HL-60 (cell line): ENCODE results near the gene FBXL17.

Experiments
- CTCF ChIP-seq: IDR thresholded peaks from one replicate; pipeline ENCODE4 v1.5.1; 2011; ENCODE audit warnings: low read length, control low read depth, inconsistent platforms; ENCODE audit not compliant: insufficient read depth
- GABPA ChIP-seq: IDR thresholded peaks from 2 replicates; pipeline ENCODE4 v1.6.1; 2012; ENCODE audit warnings: low read depth
- POLR2AphosphoS5 ChIP-seq: IDR thresholded peaks from 2 replicates; pipeline ENCODE4 v1.6.1; 2012; ENCODE audit warnings: low read depth
- REST ChIP-seq: IDR thresholded peaks from 2 replicates; pipeline ENCODE4 v1.6.1; 2012; ENCODE audit warnings: low read depth; ENCODE audit not compliant: insufficient replicate concordance
- SPI1 ChIP-seq: IDR thresholded peaks from 2 replicates; pipeline ENCODE4 v1.6.1; 2012; ENCODE audit warnings: low read depth, mild to moderate bottlenecking, borderline replicate concordance

GRCh38 chr5:107830750-107831149, 551.1 kb downstream of the FBXL17 start:
- TF ChIP-seq CTCF (no peak), POLR2AphosphoS5 (no peak), REST (no peak), GABPA (no peak), SPI1 (no peak)
